ENCODE results near the gene C11orf91. TPM values are rescaled to one million over a fixed set of nuclear protein-coding genes. Genes with fewer than 3 reads are reported as not detected.

Gene C11orf91
- total RNA-seq, 1 experiment from 2014 or later = not detected

- no peak overlapping the region for H3K4me3 ChIP-seq
- H3K9me3 ChIP-seq = no peaks in the 10 kb centered on the region
- peaks cover 53% of the 10 kb centered on the region for H3K36me3 ChIP-seq
- H3K27me3 ChIP-seq = no peaks in the 10 kb centered on the region
- no peak for DNase-seq
Observed at GRCh38 chr11:33704240-33705002, 3.8 kb upstream of the C11orf91 start.

GRCh38 chr11:33703788-33704187 is 3.2 kb upstream of the C11orf91 start:
- no peak overlapping the region for H3K4me3 ChIP-seq
- H3K9me3 ChIP-seq = no peaks in the 10 kb centered on the region
- H3K36me3 ChIP-seq = peaks cover 47% of the 10 kb centered on the region
- peak; percentile 52 for DNase-seq
- no peaks in the 10 kb centered on the region for H3K27me3 ChIP-seq

GRCh38 chr11:33703234-33703633 is 2.6 kb upstream of the C11orf91 start:
- Histone ChIP-seq H3K9me3 (no peaks in the 10 kb centered on the region), H3K27me3 (no peaks in the 10 kb centered on the region), H3K36me3 (peaks cover 43% of the 10 kb centered on the region), H3K4me3 (no peak overlapping the region)
- no peak for DNase-seq

- no peak for DNase-seq
- H3K9me3 ChIP-seq = no peaks in the 10 kb centered on the region
Observed at GRCh38 chr11:33701302-33702230, 940 bp upstream of the C11orf91 start.

GRCh38 chr11:33700063-33700501 is 544 bp downstream of the C11orf91 start:
- H3K36me3 ChIP-seq = peaks cover 14% of the 10 kb centered on the region
- H3K4me3 ChIP-seq = peak overlapping the region; percentile 52
- no peak for DNase-seq
- no peaks in the 10 kb centered on the region for H3K9me3 ChIP-seq
- no peaks in the 10 kb centered on the region for H3K27me3 ChIP-seq

More at GRCh38 chr11:33701302-33702230, 940 bp upstream of the C11orf91 start:
- H3K36me3 ChIP-seq = peaks cover 27% of the 10 kb centered on the region
- peak overlapping the region; percentile 52 for H3K4me3 ChIP-seq
- H3K27me3 ChIP-seq = no peaks in the 10 kb centered on the region

- DNase-seq = no peak
- H3K36me3 ChIP-seq = peaks cover 9% of the 10 kb centered on the region
- H3K9me3 ChIP-seq = no peaks in the 10 kb centered on the region
- no peak overlapping the region for H3K4me3 ChIP-seq
- no peaks in the 10 kb centered on the region for H3K27me3 ChIP-seq
Observed at GRCh38 chr11:33699515-33700062, 1.0 kb downstream of the C11orf91 start.

DNA sequence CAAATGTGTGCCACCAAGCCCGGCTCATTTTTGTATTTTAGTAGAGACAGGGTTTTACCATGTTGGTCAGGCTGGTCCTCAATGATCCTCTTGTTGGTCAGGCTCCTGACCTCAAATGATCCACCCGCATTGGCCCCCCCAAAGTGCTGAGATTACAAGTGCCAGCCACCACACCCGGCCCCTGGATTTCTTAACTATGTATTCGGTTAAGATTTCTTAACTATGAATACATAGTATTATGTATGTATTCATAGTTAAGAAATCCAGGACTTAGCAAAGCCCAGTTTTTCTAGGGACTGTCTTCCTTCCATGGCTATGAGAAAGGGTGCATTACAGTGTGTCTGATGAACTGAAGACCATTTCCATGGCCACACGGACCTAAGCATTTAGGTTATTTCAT is 1.7 kb downstream of the C11orf91 start:
- peaks cover 3% of the 10 kb centered on the region; the same call in 1 of the 2 replicates for H3K36me3 ChIP-seq
- DNase-seq = no peak
- H3K4me3 ChIP-seq = no peak overlapping the region
- H3K27me3 ChIP-seq = no peaks in the 10 kb centered on the region
- H3K9me3 ChIP-seq = no peaks in the 10 kb centered on the region

GRCh38 chr11:33697997-33698396 is 2.6 kb downstream of the C11orf91 start:
- no peak for DNase-seq
- no peaks in the 10 kb centered on the region for H3K27me3 ChIP-seq
- no peaks in the 10 kb centered on the region for H3K36me3 ChIP-seq
- H3K9me3 ChIP-seq = no peaks in the 10 kb centered on the region
- no peak overlapping the region for H3K4me3 ChIP-seq

DNA sequence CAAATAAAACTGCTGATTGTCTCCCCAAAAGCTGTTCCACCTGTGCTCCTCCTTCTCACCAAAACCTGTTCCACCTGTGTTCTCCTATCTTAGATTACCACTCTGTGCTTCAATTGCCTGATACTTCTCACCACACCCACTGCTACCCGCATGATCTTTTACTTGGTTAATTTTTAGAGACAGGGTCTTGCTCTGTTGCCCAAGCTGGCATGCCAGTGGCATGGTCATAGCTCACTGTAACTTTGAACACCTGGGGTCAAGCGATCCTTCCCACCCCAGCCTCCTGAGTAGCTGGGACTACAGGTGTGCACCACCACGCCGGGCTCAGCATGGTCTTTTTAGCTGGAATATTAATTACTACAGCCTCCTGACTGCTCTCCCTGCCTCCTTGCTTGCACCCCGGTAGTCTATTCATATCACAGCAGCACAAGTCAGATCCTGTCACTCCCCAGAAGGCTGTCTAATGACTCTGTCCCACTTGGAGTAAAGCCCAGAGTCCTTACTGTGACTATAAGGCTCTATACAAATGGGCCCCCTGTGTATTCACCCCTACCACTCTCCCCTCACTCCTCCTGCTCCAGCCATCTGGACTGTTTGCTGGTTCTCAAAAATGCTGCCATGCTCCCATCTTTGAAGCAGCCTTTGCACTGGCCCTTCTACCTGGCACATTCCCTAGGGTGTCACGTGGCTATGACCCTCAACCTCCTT is 3.5 kb downstream of the C11orf91 start:
- Histone ChIP-seq H3K9me3 (no peaks in the 10 kb centered on the region), H3K4me3 (no peak overlapping the region), H3K27me3 (no peaks in the 10 kb centered on the region), H3K36me3 (no peaks in the 10 kb centered on the region)
- no peak for DNase-seq

- Histone ChIP-seq H3K4me3 (no peak overlapping the region), H3K36me3 (no peaks in the 10 kb centered on the region), H3K9me3 (no peaks in the 10 kb centered on the region), H3K27me3 (no peaks in the 10 kb centered on the region)
- DNase-seq = no peak
Observed at GRCh38 chr11:33696411-33696810, 4.2 kb downstream of the C11orf91 start.

GRCh38 chr11:33695051-33695566 is 5.5 kb downstream of the C11orf91 start:
- DNase-seq = no peak
- no peaks in the 10 kb centered on the region for H3K36me3 ChIP-seq
- no peaks in the 10 kb centered on the region for H3K27me3 ChIP-seq
- no peak overlapping the region for H3K4me3 ChIP-seq
- H3K9me3 ChIP-seq = no peaks in the 10 kb centered on the region

DNA sequence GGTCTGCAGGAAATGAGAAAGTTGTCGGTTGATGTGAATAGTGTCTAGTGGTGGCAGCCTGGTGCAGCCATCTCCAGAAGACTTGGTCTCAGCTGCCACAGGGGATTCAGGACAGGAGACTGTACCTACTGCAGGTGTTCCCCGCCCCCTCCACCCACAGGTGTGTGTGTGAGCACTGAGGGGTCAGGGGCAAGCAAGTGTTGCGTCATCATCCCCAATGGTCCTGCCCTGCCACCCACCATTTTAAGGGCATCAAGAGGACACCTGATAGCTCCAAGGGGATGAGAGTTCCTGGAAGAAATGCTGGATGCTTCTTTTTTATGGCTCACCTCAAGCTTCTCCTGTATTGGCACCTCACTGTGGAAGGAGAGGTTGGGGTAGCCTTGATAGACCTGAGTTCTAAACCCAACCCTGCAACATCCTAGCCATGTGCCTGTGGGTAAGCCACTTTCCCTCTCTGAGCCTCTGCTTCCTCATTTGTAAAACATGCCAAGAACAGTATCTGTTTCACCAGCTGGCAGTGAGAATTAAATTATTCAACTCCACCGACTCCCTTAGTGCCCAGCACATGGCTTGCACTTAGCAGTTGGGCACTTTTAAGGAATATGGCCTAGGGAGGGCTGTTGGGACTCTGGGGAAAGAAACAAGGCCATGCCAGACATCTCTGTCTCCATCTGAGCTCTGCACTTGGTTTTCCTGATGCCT is 6.1 kb downstream of the C11orf91 start:
- H3K36me3 ChIP-seq = no peaks in the 10 kb centered on the region
- H3K4me3 ChIP-seq = no peak overlapping the region
- no peak for DNase-seq
- H3K27me3 ChIP-seq = no peaks in the 10 kb centered on the region
- no peaks in the 10 kb centered on the region for H3K9me3 ChIP-seq

- H3K27me3 ChIP-seq = no peaks in the 10 kb centered on the region
- H3K4me3 ChIP-seq = no peak overlapping the region
- H3K9me3 ChIP-seq = no peaks in the 10 kb centered on the region
- no peak for DNase-seq
- H3K36me3 ChIP-seq = no peaks in the 10 kb centered on the region
Observed at GRCh38 chr11:33692541-33692940, 8.1 kb downstream of the C11orf91 start.

GRCh38 chr11:33692013-33692504 is 8.6 kb downstream of the C11orf91 start:
- no peaks in the 10 kb centered on the region; the same call in 1 of the 2 replicates for H3K9me3 ChIP-seq
- H3K36me3 ChIP-seq = no peaks in the 10 kb centered on the region
- H3K27me3 ChIP-seq = no peaks in the 10 kb centered on the region
- peak overlapping the region; percentile 3; the same call in 1 of the 2 replicates for H3K4me3 ChIP-seq
- peak; percentile 93 for DNase-seq

DNA sequence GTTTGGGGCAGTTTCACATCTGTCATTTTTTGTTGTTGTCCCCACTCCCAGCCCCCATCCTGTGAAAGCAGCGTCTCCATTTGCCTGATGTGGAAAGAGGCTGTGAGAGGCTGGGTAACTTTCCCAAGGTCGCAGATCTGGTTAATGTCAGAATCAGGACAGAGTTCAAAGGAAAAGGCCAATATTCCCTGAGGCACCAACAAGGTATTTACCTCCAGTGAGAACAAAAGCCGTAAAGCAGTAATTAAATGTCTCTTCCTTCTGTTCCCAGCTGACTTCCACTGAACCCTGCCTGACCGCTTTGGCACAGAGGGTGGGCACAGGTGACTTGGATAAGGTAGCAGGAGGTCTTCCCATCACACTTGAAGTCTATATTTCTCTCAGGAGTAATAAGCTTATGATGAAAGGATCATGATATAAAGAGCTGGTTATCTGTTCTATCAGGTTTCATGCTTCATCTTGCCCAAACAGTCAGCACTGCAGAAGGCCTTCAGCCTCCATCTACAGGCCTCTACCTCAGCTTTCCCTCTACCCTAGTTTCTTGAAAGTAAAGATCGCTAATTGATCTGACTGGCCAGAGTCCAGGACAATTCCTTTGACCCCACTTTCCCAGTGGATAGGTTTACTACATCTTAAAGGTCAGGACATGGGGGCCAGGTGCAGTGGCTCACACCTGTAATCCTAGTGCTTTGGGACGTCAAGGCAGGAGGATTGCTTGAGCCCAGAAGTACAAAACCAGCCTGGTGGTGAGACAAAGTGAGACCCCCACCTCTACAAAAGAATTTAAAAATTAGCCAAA is 9.4 kb downstream of the C11orf91 start:
- Histone ChIP-seq H3K36me3 (no peaks in the 10 kb centered on the region), H3K4me3 (peak overlapping the region; percentile 3; the same call in 1 of the 2 replicates), H3K27me3 (no peaks in the 10 kb centered on the region)

More for the DNA sequence above, 9.4 kb downstream of the C11orf91 start:
- DNase-seq = no peak
- no peaks in the 10 kb centered on the region; the same call in 1 of the 2 replicates for H3K9me3 ChIP-seq
